ENCODE measurements around the gene PALD1.
A peak's percentile ranks its signal among the peaks of the same experiment; 100 is the strongest.
"Not testable (repeated sequence)": the region's sequence is repeated elsewhere in the genome, so short reads cannot be mapped to it uniquely, and the experiment has no call there.

The PALD1 gene

GRCh38 chr10:70592746-70593512 lies 114.4 kb downstream of the PALD1 start:
- DNase-seq: no peak

GRCh38 chr10:70593513-70593890 lies 114.9 kb downstream of the PALD1 start:
- DNase-seq: no peak

GRCh38 chr10:70594161-70594560 lies 115.6 kb downstream of the PALD1 start:
- DNase-seq: no peak

- DNase-seq: no peak
Measured at GRCh38 chr10:70595566-70596016, 117.0 kb downstream of the PALD1 start.

GRCh38 chr10:70596110-70596798 lies 117.7 kb downstream of the PALD1 start:
- DNase-seq: no peak

GRCh38 chr10:70596860-70597809 lies 118.6 kb downstream of the PALD1 start:
- no peak for DNase-seq

- no peak for DNase-seq
Measured at GRCh38 chr10:70597856-70598815, 119.6 kb downstream of the PALD1 start.

- no peak for DNase-seq
Measured at GRCh38 chr10:70598857-70599295, 120.3 kb downstream of the PALD1 start.

- DNase-seq: no peak
Measured at GRCh38 chr10:70599319-70599718, 120.8 kb downstream of the PALD1 start.

GRCh38 chr10:70599791-70600190 lies 121.2 kb downstream of the PALD1 start:
- DNase-seq: no peak

GRCh38 chr10:70600512-70601395 lies 122.2 kb downstream of the PALD1 start:
- DNase-seq: no peak

- DNase-seq: no peak
Measured at GRCh38 chr10:70601746-70602145, 123.2 kb downstream of the PALD1 start.

- DNase-seq: no peak
Measured at GRCh38 chr10:70602665-70603448, 124.3 kb downstream of the PALD1 start, which contains the start of gene PRF1. Gene PRF1 (minus strand): TSS chr10:70602741. CDS start chr10:70600902, 1,839 bp downstream.

- no peak for DNase-seq
Measured at GRCh38 chr10:70603449-70603801, 124.9 kb downstream of the PALD1 start.

GRCh38 chr10:70604106-70604505 lies 125.5 kb downstream of the PALD1 start:
- peak in 2 of 3 experiments; percentile 30 to 41 for DNase-seq

GRCh38 chr10:70605161-70605560 lies 126.6 kb downstream of the PALD1 start:
- no peak for DNase-seq

- no peak for DNase-seq
Measured at GRCh38 chr10:70607936-70608335, 129.4 kb downstream of the PALD1 start.

GRCh38 chr10:70613941-70614340 lies 135.4 kb downstream of the PALD1 start:
- no peak for DNase-seq

- not testable (repeated sequence) for DNase-seq
Measured at GRCh38 chr10:70614364-70614763, 135.8 kb downstream of the PALD1 start.

GRCh38 chr10:70615211-70615610 lies 136.6 kb downstream of the PALD1 start:
- no peak for DNase-seq

Measured in NCI-H1417 (cell line).